Kidney epithelial cell (primary cell): ENCODE data around the gene PTPRO. TPM values are rescaled to one million over a fixed set of nuclear protein-coding genes. Genes with fewer than 3 reads are reported as not detected.

Experiments used
- DNase-seq: peaks from one replicate; pipeline ENCODE4 v3.0.0-alpha.2; 2010; ENCODE audit warnings: low read depth
- H3K27me3 ChIP-seq: 2 replicates; pipeline ENCODE4 v1.6.0; 2011; ENCODE audit warnings: low read length; ENCODE audit not compliant: control insufficient read depth, insufficient read depth
- H3K36me3 ChIP-seq: 2 replicates; pipeline ENCODE4 v1.5.1; 2011; ENCODE audit warnings: low read length; ENCODE audit not compliant: control insufficient read depth, insufficient read depth
- H3K4me3 ChIP-seq: 2 replicates; pipeline ENCODE4 v1.5.1; 2011; ENCODE audit warnings: low read depth, mild to moderate bottlenecking, control low read depth, low read length
- CTCF ChIP-seq: IDR thresholded peaks from 2 replicates; pipeline ENCODE4 v1.5.1; 2011; ENCODE audit warnings: mild to moderate bottlenecking, moderate library complexity, low read length, control low read depth, inconsistent platforms; ENCODE audit not compliant: insufficient read depth, poor library complexity, severe bottlenecking
- total RNA-seq: library from RNA; depleted of rRNA; stranded (reverse); fragments of >200 nt; gene quantifications from 2 replicates; pipeline ENCODE4 v1.2.3, GENCODE V29; 2015

PTPRO gene
- total RNA-seq, 1 donor from 2014 or later: 3.7 TPM

- H3K36me3 ChIP-seq: no peaks in the 10 kb centered on the region
- H3K4me3 ChIP-seq: no peak overlapping the region
- no peaks in the 10 kb centered on the region for H3K27me3 ChIP-seq
- no peak for TF ChIP-seq CTCF
- no peak for DNase-seq
Observed at GRCh38 chr12:15540469-15540872, 218.2 kb downstream of the PTPRO start.

- no peak for TF ChIP-seq CTCF
- DNase-seq: no peak
- no peak overlapping the region for H3K4me3 ChIP-seq
- H3K36me3 ChIP-seq: no peaks in the 10 kb centered on the region
- no peaks in the 10 kb centered on the region for H3K27me3 ChIP-seq
Observed at GRCh38 chr12:15541996-15542631, 219.8 kb downstream of the PTPRO start.

GRCh38 chr12:15543347-15543746 is 221.0 kb downstream of the PTPRO start:
- DNase-seq: no peak
- Histone ChIP-seq H3K27me3 (no peaks in the 10 kb centered on the region), H3K36me3 (no peaks in the 10 kb centered on the region), H3K4me3 (no peak overlapping the region)
- TF ChIP-seq CTCF: no peak

- Histone ChIP-seq H3K4me3 (no peak overlapping the region), H3K36me3 (no peaks in the 10 kb centered on the region), H3K27me3 (no peaks in the 10 kb centered on the region)
- DNase-seq: no peak
- TF ChIP-seq CTCF: no peak
Observed at GRCh38 chr12:15544589-15544988, 222.3 kb downstream of the PTPRO start.

GRCh38 chr12:15545334-15545733 is 223.0 kb downstream of the PTPRO start:
- no peak for TF ChIP-seq CTCF
- no peaks in the 10 kb centered on the region for H3K27me3 ChIP-seq
- no peak for DNase-seq

GRCh38 chr12:15546102-15546701 is 223.9 kb downstream of the PTPRO start:
- H3K4me3 ChIP-seq: no peak overlapping the region
- DNase-seq: no peak
- no peak for TF ChIP-seq CTCF
- H3K36me3 ChIP-seq: no peaks in the 10 kb centered on the region
- H3K27me3 ChIP-seq: no peaks in the 10 kb centered on the region

More at GRCh38 chr12:15545334-15545733, 223.0 kb downstream of the PTPRO start:
- Histone ChIP-seq H3K4me3 (no peak overlapping the region), H3K36me3 (no peaks in the 10 kb centered on the region)
